AG08395 (cell line): ENCODE results near the gene SHISAL2A.
"Not testable (repeated sequence)": the region's sequence is repeated elsewhere in the genome, so short reads cannot be mapped to it uniquely, and the experiment has no call there.

Experiments used
- DNase-seq: peaks from one replicate; pipeline ENCODE4 v3.0.0; 2012; ENCODE audit warnings: mixed read lengths, low spot score

Gene SHISAL2A

DNA sequence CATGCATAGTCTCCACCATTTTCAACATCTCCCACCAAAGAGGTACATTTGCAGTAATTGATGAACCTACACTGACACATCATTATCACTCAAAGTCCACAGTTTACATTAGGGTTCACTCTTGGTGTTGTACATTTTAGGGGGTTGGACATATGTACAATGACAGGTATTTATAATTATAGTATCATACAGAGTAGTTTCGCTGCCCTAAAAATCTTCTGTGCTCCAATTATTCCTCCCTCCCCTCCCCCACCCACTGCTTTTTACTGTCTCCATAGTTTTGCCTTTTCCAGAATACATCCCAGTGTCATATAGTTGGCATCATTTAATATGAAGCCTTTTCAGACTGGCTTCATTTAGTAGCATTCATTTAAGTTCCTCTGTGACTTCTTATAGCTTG is 51.6 kb downstream of the SHISAL2A start:
- DNase-seq: no peak

DNA sequence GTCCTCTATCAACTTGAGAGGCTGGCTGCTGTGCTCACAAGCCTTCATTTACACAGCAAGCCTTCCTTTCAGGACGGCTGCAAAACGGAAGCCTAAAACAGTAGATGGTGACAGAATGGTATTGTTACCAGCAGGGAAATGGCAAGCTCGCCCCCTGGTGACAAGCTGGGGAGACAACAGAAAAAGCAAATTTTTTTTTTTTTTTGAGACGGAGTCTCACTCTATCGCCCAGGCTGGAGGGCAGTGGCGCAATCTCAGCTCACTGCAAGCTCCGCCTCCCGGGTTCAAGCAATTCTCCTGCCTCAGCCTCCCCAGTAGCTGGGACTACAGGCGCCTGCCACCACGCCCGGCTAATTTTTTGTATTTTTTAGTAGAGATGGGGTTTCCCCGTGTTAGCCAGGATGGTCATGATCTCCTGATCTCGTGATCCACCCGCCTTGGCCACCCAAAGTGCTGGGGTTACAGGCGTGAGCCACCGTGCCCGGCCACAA is 53.3 kb downstream of the SHISAL2A start:
- peak; percentile 81 for DNase-seq

DNA sequence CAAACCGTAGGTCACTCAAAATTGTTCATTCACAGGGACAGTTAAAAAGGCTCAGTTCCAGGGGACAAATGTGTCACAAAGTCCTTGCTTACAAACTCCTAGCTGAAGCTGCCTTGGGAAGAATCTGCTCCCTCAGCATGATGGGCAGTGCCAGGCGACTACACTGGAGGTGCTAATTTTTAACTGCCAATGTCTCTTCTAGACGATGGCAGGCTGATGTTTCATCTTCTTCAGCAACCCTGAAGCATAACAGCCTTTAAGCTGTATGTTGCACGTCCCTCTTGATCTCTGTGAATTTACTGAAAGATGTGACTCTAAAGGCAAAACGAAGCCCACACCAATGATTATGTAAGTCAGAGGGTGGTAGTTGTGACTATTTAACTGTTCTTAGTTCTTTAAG is 53.9 kb downstream of the SHISAL2A start:
- DNase-seq: no peak

DNA sequence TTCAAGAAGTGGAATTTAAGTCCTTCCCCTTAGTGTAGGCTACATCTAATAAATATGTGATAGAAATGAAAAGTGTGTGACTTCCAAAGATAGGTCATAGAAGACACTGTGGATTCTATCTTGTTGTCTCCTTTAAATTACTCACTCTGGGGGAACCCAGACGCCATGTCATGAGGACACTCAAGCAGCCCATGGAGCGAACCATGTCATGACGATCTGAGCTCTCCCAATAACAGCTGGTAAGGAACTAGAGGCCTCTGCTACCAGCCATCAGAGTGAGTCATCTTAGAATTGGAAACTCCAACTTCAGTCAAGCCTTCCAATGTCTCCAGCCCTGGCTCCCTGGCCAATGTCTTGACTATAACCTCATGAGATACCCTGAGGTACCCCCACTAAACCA is 58.9 kb downstream of the SHISAL2A start:
- DNase-seq: no peak

DNA sequence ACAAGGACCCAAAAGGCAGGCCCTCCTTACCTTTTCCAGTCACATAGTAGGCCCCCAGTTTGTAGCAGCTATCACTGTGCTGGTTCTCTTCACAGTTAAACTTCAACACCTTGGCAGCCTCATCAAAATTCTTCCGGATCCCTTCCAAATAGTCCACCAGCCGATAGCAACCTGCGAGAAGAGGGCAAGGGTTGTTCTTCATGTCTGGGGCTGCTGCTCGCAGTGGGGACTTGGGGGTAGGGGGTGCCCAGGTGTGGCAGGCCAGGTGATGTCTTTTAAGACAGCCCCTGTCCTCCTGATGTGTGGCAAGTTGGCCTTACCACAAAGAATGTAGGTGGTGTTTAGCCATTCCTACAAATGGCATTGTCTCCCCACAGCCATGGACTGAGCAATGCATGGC is 59.7 kb downstream of the SHISAL2A start:
- no peak for DNase-seq

DNA sequence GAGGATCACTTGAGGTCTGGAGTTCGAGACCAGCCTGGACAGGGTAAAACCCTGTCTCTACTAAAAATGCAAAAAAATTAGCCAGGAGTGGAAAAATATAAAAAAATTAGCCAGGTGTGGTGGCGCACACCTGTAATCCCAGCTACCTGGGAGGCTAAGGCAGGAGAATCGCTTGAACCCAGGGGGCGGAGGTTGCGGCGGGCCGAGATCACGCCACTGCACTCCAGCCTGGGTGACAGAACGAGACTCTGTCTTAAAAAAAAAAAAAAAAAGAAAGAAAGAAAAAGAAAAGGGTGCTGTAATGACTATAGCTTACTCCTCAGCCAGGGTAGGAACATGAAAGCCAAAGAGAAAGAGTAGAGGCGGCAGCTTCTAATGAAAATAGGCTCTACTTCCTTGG is 60.4 kb downstream of the SHISAL2A start:
- DNase-seq: not testable (repeated sequence)

DNA sequence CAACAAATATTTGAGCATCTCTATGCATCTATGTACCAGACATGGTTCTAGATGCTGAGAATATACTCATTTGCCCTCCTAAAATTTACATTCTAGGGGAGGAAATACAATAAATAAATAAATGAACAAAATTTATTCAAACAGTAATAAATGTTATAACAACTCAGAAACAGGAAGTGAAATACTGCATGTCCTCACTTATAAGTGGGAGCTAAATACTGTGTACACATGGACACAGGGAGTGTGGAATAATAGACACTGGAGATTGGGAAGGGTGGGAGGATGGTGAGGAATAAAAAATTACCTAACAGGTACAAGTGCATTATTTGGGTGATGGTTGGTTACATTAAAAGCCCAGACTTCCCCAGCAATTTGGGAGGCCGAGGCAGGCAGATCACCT is 60.9 kb downstream of the SHISAL2A start:
- DNase-seq: no peak

DNA sequence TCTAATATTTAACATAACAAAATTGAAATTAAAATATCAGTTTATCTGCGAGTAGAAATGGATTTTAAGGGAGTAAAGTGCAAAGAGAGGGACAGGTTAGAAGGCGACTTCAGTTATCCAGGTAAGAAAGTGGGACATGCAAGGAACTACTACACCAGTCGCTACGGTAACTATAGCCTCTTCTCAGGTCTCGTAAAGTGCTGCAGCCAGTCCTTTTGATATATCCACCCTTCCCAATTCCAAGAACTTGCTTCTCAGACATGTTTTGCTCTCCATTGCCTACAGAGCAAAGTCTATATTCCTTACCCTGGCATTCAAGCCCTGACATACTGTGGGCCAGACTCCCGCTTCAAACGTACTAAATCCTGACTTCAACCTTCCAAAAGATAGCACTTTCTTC is 62.7 kb downstream of the SHISAL2A start:
- DNase-seq: no peak

DNA sequence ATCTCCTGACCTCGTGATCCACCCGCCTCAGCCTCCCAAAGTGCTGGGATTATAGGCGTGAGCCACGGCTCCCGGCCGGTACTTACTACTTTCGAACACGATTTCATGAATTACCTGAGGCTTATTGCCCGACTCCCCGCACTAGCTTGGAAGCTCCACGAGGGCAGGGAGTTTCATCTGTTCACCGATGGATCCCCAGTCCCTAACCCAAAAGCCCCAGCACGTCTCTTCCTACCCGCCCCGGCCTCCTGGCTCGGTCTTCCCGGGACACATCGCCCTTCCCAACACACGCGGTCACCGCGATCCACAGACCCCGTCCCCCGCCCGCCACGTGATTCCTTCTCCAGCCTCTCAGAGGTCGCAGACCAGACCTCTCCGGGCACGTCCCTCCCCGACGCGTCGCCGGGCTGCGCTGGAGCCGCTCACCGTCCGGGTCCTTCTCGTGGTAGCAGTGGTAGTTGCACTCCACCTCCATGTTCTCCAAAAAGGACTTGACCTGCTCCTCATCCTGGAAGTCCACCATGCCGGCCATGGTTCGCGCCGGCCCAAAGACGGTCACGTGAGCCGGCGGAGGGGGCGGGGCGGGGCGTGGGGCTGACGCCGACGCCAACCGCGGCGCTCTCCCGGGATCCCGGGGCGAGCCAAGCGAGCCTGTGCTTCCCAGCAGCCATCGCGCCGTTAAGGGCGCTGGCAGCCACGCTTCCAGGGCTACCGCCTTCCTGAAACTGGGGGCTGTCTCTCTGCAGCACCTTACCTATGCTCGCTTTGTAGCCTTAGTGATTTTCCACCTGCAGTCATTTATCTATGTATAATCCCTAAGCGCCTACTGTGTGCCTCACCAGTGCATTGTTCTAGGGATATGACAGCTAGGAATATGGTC is 65.1 kb downstream of the SHISAL2A start, which contains the start of gene COA7:
Gene COA7, minus strand, starts transcription at position 553 of the 880 bp plus-strand sequence. Its CDS starts 21 bp downstream, at position 532.
- peak; percentile 92 for DNase-seq

DNA sequence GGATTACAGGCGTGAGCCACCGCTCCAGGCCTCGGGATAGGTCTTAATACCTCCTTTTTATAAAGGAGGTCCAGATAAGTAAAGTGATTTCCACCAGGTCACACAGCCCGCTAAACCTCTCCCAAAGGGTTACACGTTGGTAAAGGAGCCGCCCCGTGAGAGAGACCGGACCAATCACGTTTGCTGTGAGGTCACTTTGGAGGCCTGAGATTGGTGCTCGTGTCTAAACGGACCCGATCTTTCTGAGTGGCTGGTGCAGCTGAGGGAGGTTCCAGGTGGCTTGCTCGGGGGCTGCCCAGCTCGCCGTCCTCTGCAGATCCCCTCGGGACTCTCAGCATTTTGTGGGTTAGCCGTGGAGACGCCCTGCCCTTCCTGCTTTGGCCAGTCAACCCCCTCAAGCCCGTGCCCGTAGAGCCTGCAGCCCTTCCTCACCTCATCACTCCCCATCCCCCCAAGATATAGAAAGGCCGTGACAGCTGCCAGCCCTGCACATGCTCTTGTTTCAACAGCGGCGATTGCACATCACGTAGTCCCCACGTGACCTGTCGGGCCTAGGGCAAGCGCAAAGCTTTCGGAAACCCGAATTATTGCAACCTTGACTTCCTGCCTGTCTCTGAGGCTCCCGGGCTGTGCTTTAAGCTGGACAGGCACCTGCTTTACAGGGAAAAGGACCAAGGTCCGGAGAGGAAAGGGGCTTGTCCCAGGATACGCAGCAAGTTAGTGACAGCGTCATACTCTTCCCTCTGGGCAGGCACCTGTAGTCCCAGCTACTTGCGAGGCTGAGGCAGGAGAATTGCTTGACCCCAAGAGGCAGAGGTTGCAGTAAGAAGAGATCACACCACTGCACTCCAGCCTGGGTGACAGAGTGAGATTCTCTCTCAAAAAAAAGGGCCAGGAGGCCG is 70.2 kb downstream of the SHISAL2A start:
- DNase-seq: peak; percentile 92

DNA sequence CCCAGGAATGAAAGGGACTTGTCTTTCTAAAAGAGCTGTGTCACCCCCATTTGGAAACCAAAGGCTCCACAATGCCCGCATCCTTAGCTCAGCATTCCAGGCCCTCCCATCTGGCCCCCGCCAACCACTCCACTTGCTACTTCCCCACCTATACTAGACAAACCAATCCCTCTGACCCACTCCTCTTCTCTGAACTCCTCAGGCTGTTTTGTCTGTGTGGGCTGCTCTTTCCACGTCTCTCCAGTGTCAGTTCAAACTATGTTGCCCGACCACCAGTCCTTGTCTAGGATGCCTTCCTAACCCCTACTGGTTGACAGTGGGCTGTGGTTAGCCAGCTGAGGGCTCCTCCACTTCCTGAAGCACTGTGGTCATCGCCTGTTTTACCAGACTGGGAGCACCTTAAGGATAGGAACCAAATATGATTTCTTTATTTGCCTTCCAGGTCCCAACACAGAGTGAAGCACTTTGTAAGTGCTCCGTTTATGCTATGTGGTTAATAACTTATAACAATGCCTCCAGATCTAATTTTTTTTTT is 73.2 kb downstream of the SHISAL2A start:
- DNase-seq: no peak
